Spleen (tissue), 11 donors: ENCODE measurements around the gene ATG10. TPM values are rescaled to one million over a fixed set of nuclear protein-coding genes. Genes with fewer than 3 reads are reported as not detected.

Source experiments
- DNase-seq: peaks from one replicate; pipeline ENCODE4 v3.0.0-alpha.2; 2020
- H3K27ac ChIP-seq, 8 donors: fragments of 200-600 bp; sonication (generic) in 7 of 8; 1 replicate in 4 of 8; 2 replicates in 4 of 8; pipeline versions ENCODE4 v1.5.0 to v1.8.0; 2016 to 2021; ENCODE audit warnings: inconsistent platforms in 4 of 8, mild to moderate bottlenecking in 4 of 8, moderate library complexity in 1 of 8
- H3K27me3 ChIP-seq, 7 donors: fragments of 200-600 bp; sonication (generic) in 6 of 7; replicated peaks in 1 of 7; 1 replicate in 4 of 7; 2 replicates in 3 of 7; pipeline versions ENCODE4 v1.5.0 to v1.8.0; 2016 to 2021; ENCODE audit warnings: inconsistent platforms in 3 of 7, mild to moderate bottlenecking in 1 of 7
- H3K36me3 ChIP-seq, 6 donors: fragments of 200-600 bp; sonication (generic) in 5 of 6; 1 replicate in 4 of 6; 2 replicates in 2 of 6; pipeline versions ENCODE4 v1.5.0 to v1.8.0; 2016 to 2021; ENCODE audit warnings: inconsistent platforms in 2 of 6
- H3K4me1 ChIP-seq, 6 donors: fragments of 200-600 bp; sonication (generic) in 5 of 6; 1 replicate in 3 of 6; 2 replicates in 3 of 6; pipeline versions ENCODE4 v1.5.0 to v1.8.0; 2016 to 2021; ENCODE audit warnings: inconsistent platforms in 3 of 6
- H3K4me3 ChIP-seq, 8 donors: fragments of 200-600 bp; sonication (generic) in 7 of 8; 1 replicate in 4 of 8; 2 replicates in 4 of 8; pipeline versions ENCODE4 v1.5.0 to v1.8.0; 2016 to 2021; ENCODE audit warnings: inconsistent platforms in 4 of 8, mild to moderate bottlenecking in 4 of 8, moderate library complexity in 2 of 8
- H3K9me3 ChIP-seq, 8 donors: fragments of 200-600 bp; sonication (generic) in 7 of 8; 1 replicate in 4 of 8; 2 replicates in 4 of 8; pipeline versions ENCODE4 v1.5.0 to v1.8.0; 2016 to 2021; ENCODE audit warnings: inconsistent platforms in 4 of 8
- POLR2A ChIP-seq, 3 donors: fragments of 450-650 bp; IDR thresholded peaks; one replicate each; pipeline ENCODE4 v1.5.1; 2017; ENCODE audit warnings: antibody characterized with exemption in 3 of 3, mild to moderate bottlenecking in 1 of 3
- POLR2AphosphoS5 ChIP-seq, 3 donors: sonication (generic); formaldehyde crosslinking; IDR thresholded peaks; one replicate each; pipeline ENCODE4 v1.5.1; 2017; ENCODE audit warnings: antibody characterized with exemption in 3 of 3
- WGBS, 5 donors: extraction: QIAGEN DNeasy Blood & Tissue Kit in 3 of 5; methylation state at CpG; one replicate each; pipeline versions ENCODE4 v1.1.5 to v1.1.7; 2013 to 2018; 5-methylcytosine and 5-hydroxymethylcytosine counted together
- intact Hi-C: fragments of 100-400 bp; cut with DNase I; formaldehyde crosslinking; loops from one replicate; pipeline ENCODE4 v1.15.0; 2023; ENCODE audit warnings: low total_unique reads
- polyA plus RNA-seq, 3 donors: library from polyadenylated mRNA; stranded (reverse); fragments of 200-250 nt; gene quantifications; one replicate each; pipeline ENCODE4 v1.2.1, GENCODE V29; 2013
- total RNA-seq, 7 donors: library from RNA; depleted of rRNA in 3 of 7; stranded (reverse); fragments of >200 nt in 3 of 7; fragmentation: NEBNext Ultra II Directional in 4 of 7; extraction: Animal tissue kit (Norgen Biotek cat#: 25700) in 4 of 7; gene quantifications; one replicate each; pipeline versions ENCODE4 v1.1.0 to v1.2.1, GENCODE V29; 2016 to 2021
- TF ChIP-seq, protein P1 (sequence below), 11 experiments: fragments of 200-600 bp in 7 of 11; fragments of 450-650 bp in 4 of 11; sonication (generic) in 4 of 11; IDR thresholded peaks in 8 of 11; conservative IDR thresholded peaks in 3 of 11; 1 replicate in 7 of 11; 2 replicates in 4 of 11; pipeline versions ENCODE4 v1.4.0 to v1.8.0; 2016 to 2021; ENCODE audit warnings: antibody characterized with exemption in 11 of 11, inconsistent platforms in 4 of 11, mild to moderate bottlenecking in 1 of 11
- donor health status: healthy with polysubstance abuse.
- donor health status: DM: no; HTN: no; CAD: no; lungs with moderate emphysema.
- donor health status: DM: no; HTN: no; CAD: no.
- donor health status: Bipolar disorder and iron deficiency.
- donor health status: healthy.
- donor health status: DM: no; HTN: no; CAD: no.
- donor health status: DM: yes; HTN: yes; CAD: no.

The ATG10 gene
- total and polyA plus RNA-seq, 10 donors, result 1.7 to 9.1 (median 5.0) TPM

DNA sequence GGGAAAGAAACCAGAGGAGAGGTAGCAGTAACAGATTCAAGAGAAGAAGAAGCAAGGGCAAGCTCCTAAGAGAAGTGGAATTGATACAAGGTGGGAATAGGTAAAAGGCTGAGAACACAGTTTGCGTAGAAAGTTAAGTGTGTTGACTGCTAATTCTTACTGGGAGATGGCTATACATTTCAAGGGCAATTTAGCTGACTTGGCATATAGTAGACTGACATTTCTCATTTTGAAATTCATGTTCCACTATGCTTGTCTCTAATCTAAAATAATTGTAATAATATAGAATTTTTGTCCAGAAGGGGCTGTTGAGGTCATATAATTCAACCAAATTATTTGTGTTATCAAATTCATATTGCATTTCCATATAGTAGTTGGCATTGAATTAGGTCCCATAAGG is 144.0 kb downstream of the ATG10 start:
- 91 to 100% (median 95%) methylated on average over 1 of the region's 1 CpG for WGBS, 5 donors
- no peak for TF ChIP-seq POLR2AphosphoS5 (IDR thresholded peaks at IDR 0.05)
- no peak for TF ChIP-seq POLR2A (IDR thresholded peaks at IDR 0.05)
- TF ChIP-seq, protein P1, sequence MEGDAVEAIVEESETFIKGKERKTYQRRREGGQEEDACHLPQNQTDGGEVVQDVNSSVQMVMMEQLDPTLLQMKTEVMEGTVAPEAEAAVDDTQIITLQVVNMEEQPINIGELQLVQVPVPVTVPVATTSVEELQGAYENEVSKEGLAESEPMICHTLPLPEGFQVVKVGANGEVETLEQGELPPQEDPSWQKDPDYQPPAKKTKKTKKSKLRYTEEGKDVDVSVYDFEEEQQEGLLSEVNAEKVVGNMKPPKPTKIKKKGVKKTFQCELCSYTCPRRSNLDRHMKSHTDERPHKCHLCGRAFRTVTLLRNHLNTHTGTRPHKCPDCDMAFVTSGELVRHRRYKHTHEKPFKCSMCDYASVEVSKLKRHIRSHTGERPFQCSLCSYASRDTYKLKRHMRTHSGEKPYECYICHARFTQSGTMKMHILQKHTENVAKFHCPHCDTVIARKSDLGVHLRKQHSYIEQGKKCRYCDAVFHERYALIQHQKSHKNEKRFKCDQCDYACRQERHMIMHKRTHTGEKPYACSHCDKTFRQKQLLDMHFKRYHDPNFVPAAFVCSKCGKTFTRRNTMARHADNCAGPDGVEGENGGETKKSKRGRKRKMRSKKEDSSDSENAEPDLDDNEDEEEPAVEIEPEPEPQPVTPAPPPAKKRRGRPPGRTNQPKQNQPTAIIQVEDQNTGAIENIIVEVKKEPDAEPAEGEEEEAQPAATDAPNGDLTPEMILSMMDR (IDR thresholded peaks at IDR 0.05 in 8 of 11, conservative IDR thresholded peaks at IDR 0.05 in 3 of 11), result no peak
- Histone ChIP-seq H3K36me3 (no peaks in the 10 kb centered on the region), H3K27me3 (no peaks in the 10 kb centered on the region), H3K9me3 (no peaks in the 10 kb centered on the region), H3K4me3 (no peak overlapping the region), H3K4me1 (no peaks in the 10 kb centered on the region), H3K27ac (no peak overlapping the region)
- DNase-seq, result no peak
- intact Hi-C loops, result no loop called here

DNA sequence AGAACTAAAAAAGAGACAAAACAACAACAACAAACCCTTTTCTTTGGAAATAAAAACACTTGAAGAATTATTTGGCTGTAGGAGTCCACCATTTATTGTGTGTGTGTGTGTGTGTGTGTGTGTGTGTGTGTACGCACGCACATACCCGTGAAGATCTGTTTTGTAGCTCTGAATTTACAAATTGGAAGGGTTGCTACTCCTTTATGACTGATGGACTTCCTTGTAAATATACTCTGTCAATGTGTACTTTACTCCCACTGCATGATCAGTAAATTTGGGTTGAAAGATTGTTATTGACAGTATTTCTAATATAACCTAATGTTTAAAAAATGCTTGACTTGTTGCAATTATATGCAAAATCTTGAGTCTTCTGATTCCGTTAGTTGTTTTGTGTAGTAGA is 148.1 kb downstream of the ATG10 start:
- H3K27me3 ChIP-seq, result no peaks in the 10 kb centered on the region
- intact Hi-C loops, result no loop called here
- H3K27ac ChIP-seq, result no peak overlapping the region
- H3K9me3 ChIP-seq, result peaks cover 0 to 31% (median 14%) of the 10 kb centered on the region in 8 donors
- H3K4me3 ChIP-seq, result no peak overlapping the region
- DNase-seq, result no peak
- 92 to 98% (median 94%) methylated on average over 4 of the region's 4 CpGs for WGBS, 5 donors
- H3K36me3 ChIP-seq, result no peaks in the 10 kb centered on the region
- no peaks in the 10 kb centered on the region for H3K4me1 ChIP-seq
- TF ChIP-seq POLR2AphosphoS5 (IDR thresholded peaks at IDR 0.05), result no peak
- TF ChIP-seq, protein P1 (IDR thresholded peaks at IDR 0.05 in 8 of 11, conservative IDR thresholded peaks at IDR 0.05 in 3 of 11), result no peak
- TF ChIP-seq POLR2A (IDR thresholded peaks at IDR 0.05), result no peak

DNA sequence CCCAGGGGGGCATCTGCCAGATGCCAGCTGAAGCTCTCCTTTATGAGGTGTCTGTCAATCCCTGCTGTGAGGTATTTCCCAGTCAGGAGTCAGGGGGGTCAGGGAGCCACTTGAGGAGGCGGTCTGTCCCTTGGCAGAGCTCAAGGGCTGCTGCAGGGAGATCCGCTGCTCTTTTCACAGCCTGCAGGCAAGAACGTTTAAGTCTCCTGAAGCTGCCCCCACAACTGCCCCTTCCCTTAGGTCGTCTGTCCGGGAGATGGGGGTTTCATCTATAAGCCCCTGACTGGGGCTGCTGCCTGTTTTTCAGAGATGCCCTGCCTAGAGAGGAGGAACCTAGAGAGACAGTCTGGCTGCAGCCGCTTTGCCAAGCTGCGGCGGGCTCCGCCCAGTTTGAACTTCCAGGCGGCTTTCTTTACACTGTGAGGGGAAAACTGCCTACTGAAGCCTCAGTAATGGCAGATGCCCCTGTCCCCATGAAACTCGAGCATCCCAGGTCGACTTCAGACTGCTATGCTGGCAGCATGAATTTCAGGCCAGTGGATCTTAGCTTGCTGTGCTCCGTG is 158.0 kb downstream of the ATG10 start:
- Histone ChIP-seq H3K36me3 (peaks cover 0 to 9% (median 0%) of the 10 kb centered on the region in 6 donors), H3K4me3 (no peak overlapping the region), H3K27ac (no peak overlapping the region), H3K4me1 (no peaks in the 10 kb centered on the region), H3K9me3 (peaks cover 0 to 44% (median 36%) of the 10 kb centered on the region in 8 donors), H3K27me3 (no peaks in the 10 kb centered on the region)
- 89 to 96% (median 92%) methylated on average over 9 to 13 of the region's 13 CpGs for WGBS, 5 donors
- DNase-seq, result no peak
- intact Hi-C loops, result no loop called here
- TF ChIP-seq, protein P1 (IDR thresholded peaks at IDR 0.05 in 8 of 11, conservative IDR thresholded peaks at IDR 0.05 in 3 of 11), result no peak
- TF ChIP-seq POLR2A (IDR thresholded peaks at IDR 0.05) (no peak), POLR2AphosphoS5 (IDR thresholded peaks at IDR 0.05) (no peak)

DNA sequence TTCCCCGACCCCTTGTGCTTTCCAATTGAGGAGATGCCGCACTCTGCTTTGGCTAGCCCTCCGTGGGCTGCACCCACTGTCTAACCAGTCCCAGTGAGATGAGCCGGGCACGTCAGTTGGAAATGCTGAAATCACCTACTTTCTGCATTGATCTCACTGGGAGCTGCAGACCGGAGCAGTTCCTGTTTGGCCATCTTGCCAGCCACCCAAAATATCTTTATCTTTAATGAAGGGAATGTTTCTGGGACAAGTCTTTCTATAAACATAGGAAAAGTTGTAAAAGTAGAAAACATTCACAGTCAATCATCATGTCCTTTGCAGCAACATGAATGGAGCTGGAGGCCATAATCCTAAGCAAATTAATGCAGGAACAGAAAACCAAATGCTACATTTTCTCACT is 158.8 kb downstream of the ATG10 start:
- no peak overlapping the region for H3K27ac ChIP-seq
- WGBS, 5 donors, result 94 to 97% (median 95%) methylated on average over 6 of the region's 6 CpGs
- no peaks in the 10 kb centered on the region for H3K4me1 ChIP-seq
- DNase-seq, result no peak
- intact Hi-C loops, result no loop called here
- TF ChIP-seq POLR2AphosphoS5 (IDR thresholded peaks at IDR 0.05) (no peak), POLR2A (IDR thresholded peaks at IDR 0.05) (no peak)
- TF ChIP-seq, protein P1 (IDR thresholded peaks at IDR 0.05 in 8 of 11, conservative IDR thresholded peaks at IDR 0.05 in 3 of 11), result no peak
- no peak overlapping the region for H3K4me3 ChIP-seq
- H3K36me3 ChIP-seq, result peaks cover 0 to 9% (median 0%) of the 10 kb centered on the region in 6 donors
- H3K27me3 ChIP-seq, result no peaks in the 10 kb centered on the region
- peaks cover 0 to 44% (median 36%) of the 10 kb centered on the region in 8 donors for H3K9me3 ChIP-seq
